Measurements from ENCODE around the gene CCDC177. TPM values are rescaled to one million over a fixed set of nuclear protein-coding genes. Genes with fewer than 3 reads are reported as not detected.

The CCDC177 gene
- not detected in 2 replicates for total RNA-seq

GRCh38 chr14:69574263-69574953, at the start of gene CCDC177:
CCDC177 (minus strand) TSS chr14:69574871; CDS start chr14:69573622, 1,249 bp downstream.

GRCh38 chr14:69611172-69612013, 36.7 kb upstream of the CCDC177 start, which contains the start of gene SUSD6:
SUSD6 (plus strand) TSS chr14:69611596; CDS start chr14:69658593, 46,997 bp downstream.

Other genes with a start within 250 kb of the CCDC177 start
- 56.7 and 91.7 TPM in 2 replicates for gene ERH, start 176.6 kb downstream of the CCDC177 start, total RNA-seq
- 139 and 148 TPM in 2 replicates for gene SLC39A9, start 176.2 kb downstream of the CCDC177 start, total RNA-seq
- under 0.01 and 0.07 TPM in 2 replicates for gene PLEKHD1, start 90.1 kb downstream of the CCDC177 start, total RNA-seq
- 13.4 and 18.9 TPM in 2 replicates for gene SUSD6, start 36.7 kb upstream of the CCDC177 start, total RNA-seq
- 96.0 and 129 TPM in 2 replicates for gene SRSF5, start 192.3 kb upstream of the CCDC177 start, total RNA-seq
- not detected in 2 replicates for gene SLC10A1, start 222.4 kb upstream of the CCDC177 start, total RNA-seq